HG03139 (cell line): ENCODE data around the gene AFG1L.
"Not testable (repeated sequence)": the region's sequence is repeated elsewhere in the genome, so short reads cannot be mapped to it uniquely, and the experiment has no call there.

Source experiments
- ATAC-seq: cut with Tn5 transposase; IDR thresholded peaks from one replicate; pipeline ENCODE4 v1.9.1; 2021; ENCODE audit not compliant: unreplicated experiment

Gene AFG1L

DNA sequence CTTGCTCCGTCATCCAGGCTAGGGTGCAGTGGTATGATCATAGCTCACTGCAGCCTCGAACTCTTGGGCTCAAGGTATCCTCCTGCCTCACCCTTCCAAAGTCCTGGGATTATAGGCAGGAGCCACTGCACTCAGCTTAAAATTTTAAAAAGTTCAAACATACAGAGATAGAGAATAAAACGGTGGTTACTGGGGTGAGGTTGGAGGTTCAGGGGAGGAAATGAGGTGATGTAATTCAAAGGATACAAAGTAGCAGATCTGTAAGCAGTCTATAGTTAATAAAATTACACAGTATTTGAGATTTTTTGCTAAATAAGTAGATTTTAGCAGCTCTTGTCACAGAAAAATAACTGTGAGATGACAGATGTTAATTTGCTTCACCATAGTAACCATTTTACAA, 7.5 kb upstream of the AFG1L start:
- ATAC-seq = no peak

- no peak for ATAC-seq
These were observed 6.1 kb upstream of the AFG1L start for GRCh38 chr6:108288742-108289141.

GRCh38 chr6:108291091-108291490, 3.8 kb upstream of the AFG1L start:
- ATAC-seq = no peak

DNA sequence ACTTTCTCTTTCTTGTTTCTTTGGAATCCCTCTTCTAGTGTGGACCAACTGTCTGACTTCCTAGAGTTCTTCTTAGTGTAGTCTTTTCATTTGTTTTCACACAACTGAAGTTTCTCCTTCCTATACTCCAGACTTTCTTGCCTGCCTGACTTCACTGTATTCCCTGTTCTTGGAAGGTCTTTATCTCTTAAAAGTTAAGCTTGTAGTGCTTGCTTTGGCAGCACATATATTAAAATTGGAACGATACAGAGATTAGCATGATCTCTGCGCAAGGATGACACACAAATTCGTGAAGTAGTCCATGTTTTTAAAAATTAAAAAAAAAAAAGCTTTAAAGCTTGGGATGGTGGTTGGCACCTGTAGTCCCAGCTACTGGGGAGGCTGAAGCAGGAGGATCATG, 2.3 kb upstream of the AFG1L start:
- ATAC-seq = not testable (repeated sequence)

GRCh38 chr6:108293527-108294296, 1.1 kb upstream of the AFG1L start:
- no peak for ATAC-seq

DNA sequence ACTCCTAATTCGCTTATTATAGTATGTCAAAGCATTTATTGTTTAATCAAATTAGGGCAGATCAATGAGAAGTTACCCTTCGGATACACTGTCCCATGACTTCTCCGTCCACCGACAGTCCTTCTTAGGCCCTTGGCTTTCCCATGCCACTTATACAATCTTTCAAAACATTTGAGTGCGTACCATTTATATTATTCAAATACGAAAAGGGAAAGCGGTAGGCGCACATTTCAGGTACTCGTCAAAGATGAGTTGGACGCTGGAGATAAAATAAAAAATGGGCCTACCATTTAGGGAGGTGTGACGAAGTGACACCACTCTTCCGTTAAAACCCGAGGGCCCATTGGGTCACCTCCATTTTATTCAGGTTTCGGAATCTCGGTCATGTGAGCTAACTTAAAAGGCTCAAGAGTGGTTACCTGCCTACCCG, 542 bp upstream of the AFG1L start:
- ATAC-seq = no peak

GRCh38 chr6:108295676-108296075, 822 bp downstream of the AFG1L start:
- ATAC-seq = no peak

DNA sequence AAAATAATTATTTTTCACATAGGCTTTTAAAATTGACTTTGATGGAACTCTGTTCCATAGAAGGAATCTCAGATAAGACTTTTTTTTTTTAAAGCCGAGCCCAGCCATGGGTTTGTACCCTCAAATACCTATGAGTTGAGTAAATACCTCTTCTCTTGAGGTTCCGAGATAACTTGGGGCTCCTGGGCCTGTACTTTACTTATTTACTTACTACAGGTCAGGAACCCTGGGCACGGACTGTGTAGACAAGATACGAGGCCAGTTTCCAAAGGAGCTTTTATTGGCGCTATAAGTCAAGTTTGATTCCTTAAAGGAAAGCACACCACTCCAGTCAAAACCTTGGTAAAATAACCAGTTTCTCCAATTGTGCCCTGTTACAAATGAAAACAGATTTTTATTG, 7.5 kb downstream of the AFG1L start:
- ATAC-seq = no peak

DNA sequence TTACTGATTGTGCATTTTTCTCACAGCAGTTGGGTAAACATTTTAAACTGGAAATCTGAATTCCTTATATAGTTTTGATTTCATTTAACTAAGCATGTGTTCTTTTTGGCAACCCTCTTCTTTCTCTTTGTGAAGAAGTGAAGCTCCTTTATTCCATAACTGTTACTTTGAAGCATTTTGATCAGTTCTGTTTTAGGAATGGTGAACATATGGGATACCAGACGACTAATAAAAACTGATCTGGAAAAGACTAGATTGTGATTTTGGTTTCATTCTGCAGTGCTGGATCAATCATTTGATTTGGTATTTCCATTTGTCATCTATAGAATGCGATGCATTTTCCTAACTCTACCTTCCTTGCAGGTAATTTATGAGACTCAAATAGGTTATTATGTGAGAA, 9.8 kb downstream of the AFG1L start:
- no peak for ATAC-seq

DNA sequence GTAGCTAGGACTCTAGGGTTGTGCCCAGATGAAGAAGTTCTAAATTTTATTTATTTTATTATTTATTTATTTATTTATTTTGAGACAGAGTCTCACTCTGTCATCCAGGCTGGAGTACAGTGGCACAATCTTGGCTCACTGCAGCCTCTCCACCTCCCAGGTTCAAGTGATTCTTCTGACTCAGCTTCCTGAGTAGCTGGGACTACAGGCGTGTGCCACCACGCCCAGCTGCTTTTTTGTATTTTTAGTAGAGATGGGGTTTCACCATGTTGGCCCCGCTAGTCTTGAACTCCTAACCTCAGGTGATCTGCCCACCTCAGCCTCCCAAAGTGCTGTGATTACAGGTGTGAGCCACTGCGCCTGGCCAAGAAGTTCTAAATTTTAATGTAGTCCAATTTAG, 13.8 kb downstream of the AFG1L start:
- not testable (repeated sequence) for ATAC-seq

GRCh38 chr6:108309844-108310243, 15.0 kb downstream of the AFG1L start:
- ATAC-seq = no peak

DNA sequence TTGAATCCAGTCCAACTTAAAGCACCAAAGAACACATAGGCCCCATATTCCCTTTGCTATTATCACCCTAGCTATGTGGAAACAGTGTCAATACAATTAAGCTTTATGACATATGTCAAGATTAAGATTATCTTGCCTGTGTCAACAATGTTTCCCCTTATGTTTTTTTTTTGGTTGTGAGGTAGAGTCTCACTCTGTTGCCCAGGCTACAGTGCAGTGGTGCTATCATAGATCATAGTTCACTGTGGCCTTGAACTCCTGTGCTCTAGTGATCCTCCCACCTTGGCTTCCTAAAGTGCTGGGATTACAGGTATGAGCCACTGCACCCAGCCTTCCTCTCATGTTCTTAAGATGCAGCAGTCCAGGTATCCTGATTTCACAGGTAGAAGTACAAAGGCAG, 17.8 kb downstream of the AFG1L start:
- ATAC-seq = no peak

GRCh38 chr6:108321253-108321747, 26.4 kb downstream of the AFG1L start:
- no peak for ATAC-seq

DNA sequence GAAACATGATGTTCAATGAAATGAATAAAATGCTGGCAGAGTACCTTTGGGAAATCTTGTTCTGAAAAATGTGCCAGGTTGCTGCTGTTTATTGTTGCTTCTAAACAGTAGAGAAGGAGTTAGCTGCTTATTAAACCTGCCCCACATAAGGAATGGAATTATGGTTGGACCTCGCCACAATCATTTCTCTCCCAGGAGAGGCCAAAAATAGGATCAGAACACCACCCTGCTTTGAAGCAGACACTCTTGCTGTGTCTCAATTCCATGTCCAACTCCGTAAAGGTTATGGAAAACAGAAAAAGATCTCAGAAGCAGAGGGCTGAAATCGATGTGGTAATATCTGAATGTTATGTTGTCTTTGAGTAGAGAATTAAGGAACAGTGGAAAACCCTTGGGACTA, 27.9 kb downstream of the AFG1L start:
- no peak for ATAC-seq

DNA sequence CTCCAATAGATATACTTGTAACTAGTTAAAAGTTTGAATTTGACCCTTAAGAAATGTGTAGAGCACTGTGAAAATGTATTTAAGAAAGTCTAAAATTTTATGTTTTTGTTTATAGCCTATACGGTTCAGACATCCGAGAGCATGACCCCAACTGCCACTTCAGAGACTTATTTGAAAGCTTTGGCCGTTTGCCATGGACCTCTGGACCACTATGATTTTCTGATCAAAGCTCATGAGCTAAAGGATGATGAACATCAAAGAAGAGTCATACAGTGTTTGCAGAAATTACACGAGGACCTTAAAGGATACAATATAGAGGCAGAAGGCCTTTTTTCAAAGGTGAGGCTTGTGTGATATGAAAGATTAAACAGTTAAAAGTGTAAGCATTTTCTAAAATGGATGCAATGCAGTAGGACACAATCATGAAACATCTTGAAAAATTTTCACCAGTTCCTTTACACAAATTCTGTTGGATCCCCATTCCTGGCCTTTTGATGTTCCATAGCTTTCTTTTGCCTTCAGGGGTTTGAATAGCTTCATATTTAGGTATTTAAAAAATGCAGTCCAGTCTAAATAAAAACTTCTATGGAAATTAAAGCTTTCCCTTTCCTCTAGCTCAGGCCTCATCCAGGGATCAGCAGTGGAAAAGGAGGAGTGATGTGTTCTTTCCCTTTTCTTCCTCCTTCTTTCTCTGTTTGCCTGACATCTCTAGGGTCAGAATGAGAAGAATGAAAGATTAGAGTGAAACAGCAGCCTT, 29.0 kb downstream of the AFG1L start:
- no peak for ATAC-seq

DNA sequence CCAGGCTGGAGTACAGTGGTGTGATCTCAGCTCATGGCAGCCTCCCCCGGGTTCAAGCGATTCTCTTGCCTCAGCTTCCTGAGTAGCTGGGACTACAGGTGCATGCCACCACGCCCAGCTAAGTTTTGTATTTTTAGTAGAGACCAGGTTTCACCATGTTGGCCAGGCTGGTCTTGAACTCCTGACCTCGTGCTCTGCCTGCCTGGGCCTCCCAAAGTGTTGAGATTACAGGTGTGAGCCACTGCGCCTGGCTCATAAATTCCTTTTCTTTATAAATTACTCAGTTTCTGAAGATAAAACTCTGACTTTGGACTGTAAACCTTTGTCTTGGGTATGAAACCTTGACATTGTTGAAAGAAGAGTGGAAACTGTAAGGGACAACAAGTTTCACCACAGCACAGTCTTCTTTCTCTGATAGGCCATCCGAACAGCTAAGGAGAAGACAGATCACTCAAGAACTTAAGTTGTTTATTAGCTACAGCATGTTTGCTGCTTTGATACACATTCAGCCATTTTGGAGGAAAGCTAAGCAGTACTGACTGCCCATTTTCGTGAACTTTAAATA, 35.4 kb downstream of the AFG1L start:
- not testable (repeated sequence) for ATAC-seq

DNA sequence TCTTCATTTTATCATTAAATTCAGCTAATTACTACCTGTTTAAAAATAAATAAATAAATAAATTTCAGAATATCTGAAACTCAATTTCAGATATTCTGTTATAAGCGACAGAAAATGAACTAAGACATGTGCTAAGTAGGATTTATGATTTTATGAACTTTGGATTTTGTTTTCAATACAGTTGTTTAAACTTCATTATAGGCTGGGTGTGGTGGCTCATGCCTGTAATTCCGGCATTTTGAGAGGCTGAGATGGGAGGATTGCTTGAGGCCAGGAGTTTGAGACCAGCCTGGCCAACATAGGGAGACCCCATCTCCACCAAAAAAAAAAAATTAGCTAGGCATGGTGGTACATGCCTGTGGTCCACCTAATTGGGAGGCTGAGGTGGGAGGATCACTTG, 36.0 kb downstream of the AFG1L start:
- no peak for ATAC-seq

GRCh38 chr6:108331982-108332381, 37.1 kb downstream of the AFG1L start:
- ATAC-seq = no peak

GRCh38 chr6:108336971-108337370, 42.1 kb downstream of the AFG1L start:
- no peak for ATAC-seq

- no peak for ATAC-seq
These were observed 42.9 kb downstream of the AFG1L start for GRCh38 chr6:108337721-108338120.

GRCh38 chr6:108341372-108341771, 46.5 kb downstream of the AFG1L start:
- ATAC-seq = no peak

- no peak for ATAC-seq
These were observed 49.0 kb downstream of the AFG1L start for GRCh38 chr6:108343894-108344293.
